K562 (cell line): ENCODE measurements around the gene CREG1. TPM values are rescaled to one million over a fixed set of nuclear protein-coding genes. Genes with fewer than 3 reads are reported as not detected.

ENCODE experiments used
- ATF7 ChIP-seq: fragments of 450-650 bp; IDR thresholded peaks from 2 replicates; pipeline ENCODE4 v1.7.1; 2014; ENCODE audit warnings: mild to moderate bottlenecking, moderate library complexity
- CBFA2T3 ChIP-seq: fragments of 450-650 bp; IDR thresholded peaks from 2 replicates; pipeline ENCODE4 v1.6.1; 2017
- CHAMP1 ChIP-seq: fragments of 450-650 bp; IDR thresholded peaks from 2 replicates; pipeline ENCODE4 v1.6.1; 2016; ENCODE audit warnings: mild to moderate bottlenecking
- E2F8 ChIP-seq: fragments of 450-650 bp; IDR thresholded peaks from 2 replicates; pipeline ENCODE4 v1.7.1; 2018; ENCODE audit warnings: mild to moderate bottlenecking, low read depth; ENCODE audit not compliant: partially characterized antibody
- FOSL1 ChIP-seq: fragments of 200-800 bp; sonication (Bioruptor generic); conservative IDR thresholded peaks from 2 replicates; pipeline ENCODE4 v1.6.1; 2016; ENCODE audit warnings: missing genetic modification characterization, missing compliant biosample characterization
- GATAD2A ChIP-seq: fragments of 450-650 bp; IDR thresholded peaks from 2 replicates; pipeline ENCODE4 v1.6.1; 2017
- HEY1 ChIP-seq: fragments of 250-450 bp; sonication (Bioruptor Pico); IDR thresholded peaks from 2 replicates; pipeline ENCODE4 v1.5.0; 2020; ENCODE audit warnings: mild to moderate bottlenecking, moderate library complexity, borderline replicate concordance
- ILF3 ChIP-seq: fragments of 450-650 bp; IDR thresholded peaks from 2 replicates; pipeline ENCODE4 v1.6.1; 2018; ENCODE audit warnings: antibody characterized with exemption, mild to moderate bottlenecking, moderate library complexity, borderline replicate concordance
- PML ChIP-seq: IDR thresholded peaks from 2 replicates; pipeline ENCODE4 v1.6.1; 2012; ENCODE audit warnings: low read length, inconsistent platforms
- SMARCC2 ChIP-seq: fragments of 450-650 bp; IDR thresholded peaks from 2 replicates; pipeline ENCODE4 v1.6.1; 2017; ENCODE audit warnings: antibody characterized with exemption, moderate library complexity, mild to moderate bottlenecking, low read depth
- STAT6 ChIP-seq: sonication (generic); formaldehyde crosslinking; IDR thresholded peaks from 2 replicates; pipeline ENCODE4 v1.8.1; 2023; ENCODE audit warnings: mild to moderate bottlenecking, missing genetic modification reagents
- ZBTB2 ChIP-seq: fragments of 450-650 bp; IDR thresholded peaks from 2 replicates; pipeline ENCODE4 v1.6.1; 2016; ENCODE audit warnings: antibody characterized with exemption
- ZBTB7A ChIP-seq: IDR thresholded peaks from 2 replicates; pipeline ENCODE4 v1.6.1; 2011; ENCODE audit warnings: low read depth, mild to moderate bottlenecking, low read length, moderate library complexity, borderline replicate concordance; ENCODE audit not compliant: control insufficient read depth
- ZNF23 ChIP-seq: fragments of 250-450 bp; sonication (Bioruptor Pico); IDR thresholded peaks from 2 replicates; pipeline ENCODE4 v1.4.0; 2020; ENCODE audit warnings: mild to moderate bottlenecking
- ZNF639 ChIP-seq, 2 experiments: fragments of 200-800 bp in 1 of 2; sonication (Bioruptor generic) in 1 of 2; sonication (generic) in 1 of 2; formaldehyde crosslinking in 1 of 2; IDR thresholded peaks in 1 of 2; conservative IDR thresholded peaks in 1 of 2; 2 replicates each; pipeline versions ENCODE4 v1.5.0 to v1.6.1; 2016 to 2020; ENCODE audit warnings: missing compliant biosample characterization in 1 of 2, missing genetic modification characterization in 1 of 2, missing genetic modification reagents in 1 of 2
- polyA plus RNA-seq, 8 experiments: library from polyadenylated mRNA; depleted of rRNA in 4 of 8; stranded (reverse) in 5 of 8; unstranded in 3 of 8; fragments of >200 nt; fragmentation: Nextera tagmentation in 2 of 8; fragmentation: Illumina TruSeq in 1 of 8; extraction: Ambion mirVana in 2 of 8; extraction: Trizol in 1 of 8; gene quantifications; 2 replicates each; pipeline versions ENCODE4 v1.2.1 to v1.2.3, GENCODE V29; 2011 to 2014; ENCODE audit warnings: inconsistent platforms in 1 of 8, missing spikeins in 1 of 8
- total RNA-seq, 7 experiments: library from RNA; depleted of rRNA in 6 of 7; stranded (reverse); fragments of >200 nt in 6 of 7; fragmentation: Illumina TruSeq in 2 of 7; extraction: Trizol in 2 of 7; gene quantifications; 2 replicates each; pipeline versions ENCODE4 v1.2.1 to v1.2.3, GENCODE V29; 2011 to 2021; ENCODE audit warnings: low replicate concordance in 1 of 7

The CREG1 gene
- total and polyA plus RNA-seq, 9 of the 15 experiments (the other 6 are each of a cell fraction or from before 2014, with no cell fraction given): 45.7 to 272 (median 161) TPM

GRCh38 chr1:167548059-167548932 lies 5.3 kb downstream of the CREG1 start (continued):
- TF ChIP-seq CHAMP1: peak; percentile 85
- peak in 1 of 2 experiments; percentile 90; a peak in 2 of 4 replicates for TF ChIP-seq ZNF639 (CRISPR knock-in tag; conservative IDR thresholded peaks at IDR 0.05 in 1 of 2, IDR thresholded peaks at IDR 0.05 in 1 of 2)
- TF ChIP-seq FOSL1 (tag): peak; percentile 88
- 0 out of 2 replicates have a peak, but pooled peaks have one; percentile 18 for TF ChIP-seq HEY1 (CRISPR knock-in tag)
- peak; percentile 21 for TF ChIP-seq E2F8
- TF ChIP-seq GATAD2A: peak; percentile 90; the same call in 1 of the 2 replicates
- TF ChIP-seq CBFA2T3: peak; percentile 92
- no peak for TF ChIP-seq ZBTB7A
- TF ChIP-seq STAT6 (CRISPR knock-in tag): no peak
- TF ChIP-seq SMARCC2: peak; percentile 92; the same call in 1 of the 2 replicates
- TF ChIP-seq ILF3: peak; percentile 90
- peak; percentile 72 for TF ChIP-seq PML
- peak; percentile 4; the same call in 1 of the 2 replicates for TF ChIP-seq ZNF23 (CRISPR knock-in tag)
- TF ChIP-seq ZBTB2: no peak
- TF ChIP-seq ATF7: peak; percentile 65
